Uterus (tissue), 2 donors: Measurements from ENCODE around the gene EFNB3.

Experiments
- POLR2A ChIP-seq, 2 donors: fragments of 450-650 bp; IDR thresholded peaks; one replicate each; pipeline ENCODE4 v1.6.1; 2016; ENCODE audit warnings: antibody characterized with exemption in 2 of 2, mild to moderate bottlenecking in 1 of 2, moderate library complexity in 1 of 2
- TF ChIP-seq, protein P1 (sequence below), 4 experiments: fragments of 200-600 bp in 2 of 4; fragments of 450-650 bp in 2 of 4; sonication (generic) in 2 of 4; IDR thresholded peaks; one replicate each; pipeline ENCODE4 v1.5.1; 2016 to 2019; ENCODE audit warnings: antibody characterized with exemption in 4 of 4, mild to moderate bottlenecking in 2 of 4, moderate library complexity in 1 of 4

DNA sequence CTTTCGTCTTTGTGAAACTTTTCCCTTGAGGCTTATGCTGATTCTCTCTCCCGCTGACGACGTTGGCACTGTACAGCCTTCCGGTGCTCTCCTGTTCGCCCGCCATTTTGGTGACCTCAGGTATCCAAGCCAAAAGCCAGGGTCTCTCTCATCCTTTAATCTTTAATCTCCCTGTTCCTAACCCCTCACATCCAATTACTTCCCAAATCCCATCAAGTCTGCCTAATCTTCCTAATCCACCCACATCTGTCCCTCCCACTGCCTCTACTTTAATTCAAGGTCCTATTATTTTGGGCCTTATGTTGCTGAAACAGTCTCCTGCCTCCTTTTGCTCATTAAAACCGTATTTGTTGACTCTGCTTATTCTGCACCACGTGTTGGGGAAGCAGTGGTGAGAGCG is 9.4 kb upstream of the EFNB3 start:
- TF ChIP-seq, protein P1, sequence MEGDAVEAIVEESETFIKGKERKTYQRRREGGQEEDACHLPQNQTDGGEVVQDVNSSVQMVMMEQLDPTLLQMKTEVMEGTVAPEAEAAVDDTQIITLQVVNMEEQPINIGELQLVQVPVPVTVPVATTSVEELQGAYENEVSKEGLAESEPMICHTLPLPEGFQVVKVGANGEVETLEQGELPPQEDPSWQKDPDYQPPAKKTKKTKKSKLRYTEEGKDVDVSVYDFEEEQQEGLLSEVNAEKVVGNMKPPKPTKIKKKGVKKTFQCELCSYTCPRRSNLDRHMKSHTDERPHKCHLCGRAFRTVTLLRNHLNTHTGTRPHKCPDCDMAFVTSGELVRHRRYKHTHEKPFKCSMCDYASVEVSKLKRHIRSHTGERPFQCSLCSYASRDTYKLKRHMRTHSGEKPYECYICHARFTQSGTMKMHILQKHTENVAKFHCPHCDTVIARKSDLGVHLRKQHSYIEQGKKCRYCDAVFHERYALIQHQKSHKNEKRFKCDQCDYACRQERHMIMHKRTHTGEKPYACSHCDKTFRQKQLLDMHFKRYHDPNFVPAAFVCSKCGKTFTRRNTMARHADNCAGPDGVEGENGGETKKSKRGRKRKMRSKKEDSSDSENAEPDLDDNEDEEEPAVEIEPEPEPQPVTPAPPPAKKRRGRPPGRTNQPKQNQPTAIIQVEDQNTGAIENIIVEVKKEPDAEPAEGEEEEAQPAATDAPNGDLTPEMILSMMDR (IDR thresholded peaks at IDR 0.05) = no peak
- no peak for TF ChIP-seq POLR2A (IDR thresholded peaks at IDR 0.05)
